ENCODE results near the gene PLTP.

DNA sequence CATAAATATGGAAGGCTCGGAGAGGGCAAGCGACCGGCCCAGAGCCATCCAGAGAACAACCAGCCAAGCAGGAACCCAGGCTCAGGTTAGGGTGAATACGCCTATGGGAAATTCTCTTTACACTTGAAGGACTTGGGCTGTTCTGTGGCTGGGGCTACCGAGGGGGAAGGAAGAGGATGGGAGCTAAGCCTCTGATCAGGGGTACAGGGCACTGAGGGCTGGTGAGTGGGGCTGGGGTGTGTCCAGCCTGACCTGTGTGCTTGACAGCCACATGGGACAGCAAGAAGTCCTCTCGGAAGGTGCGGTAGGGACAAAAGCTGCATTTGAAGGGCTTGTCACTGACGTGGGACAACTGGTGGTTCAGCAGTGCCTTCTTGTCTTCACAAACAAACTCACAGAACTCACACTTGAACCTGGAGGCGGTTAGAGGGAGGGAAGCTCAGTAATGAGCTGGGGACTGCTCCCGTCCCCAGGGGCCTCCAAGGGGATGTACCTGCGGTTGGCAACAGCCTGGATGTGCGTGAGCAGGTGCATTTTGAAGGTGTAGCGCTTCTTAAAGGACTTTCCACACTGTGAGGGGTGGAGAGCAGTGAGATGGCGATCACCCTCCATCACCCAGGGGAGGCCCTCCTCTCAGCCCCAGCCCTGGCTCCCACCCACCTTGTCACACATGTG lies 48.1 kb upstream of the PLTP start:
- TF ChIP-seq, protein P1, sequence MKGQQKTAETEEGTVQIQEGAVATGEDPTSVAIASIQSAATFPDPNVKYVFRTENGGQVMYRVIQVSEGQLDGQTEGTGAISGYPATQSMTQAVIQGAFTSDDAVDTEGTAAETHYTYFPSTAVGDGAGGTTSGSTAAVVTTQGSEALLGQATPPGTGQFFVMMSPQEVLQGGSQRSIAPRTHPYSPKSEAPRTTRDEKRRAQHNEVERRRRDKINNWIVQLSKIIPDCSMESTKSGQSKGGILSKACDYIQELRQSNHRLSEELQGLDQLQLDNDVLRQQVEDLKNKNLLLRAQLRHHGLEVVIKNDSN (IDR thresholded peaks at IDR 0.05), result no peak
- TF ChIP-seq NFIC (IDR thresholded peaks at IDR 0.05) (no peak), FOXM1 (IDR thresholded peaks at IDR 0.05; ENCODE audit: borderline replicate concordance, low read depth) (no peak), YY1 (IDR thresholded peaks at IDR 0.05; ENCODE audit: low read depth) (no peak), REST (IDR thresholded peaks at IDR 0.05; ENCODE audit: low read depth) (no peak), CREB1 (IDR thresholded peaks at IDR 0.05; ENCODE audit: low read depth) (no peak), RAD21 (IDR thresholded peaks at IDR 0.05; ENCODE audit: low read depth) (no peak), TEAD4 (IDR thresholded peaks at IDR 0.05) (no peak), TCF12 (IDR thresholded peaks at IDR 0.05; ENCODE audit: low read depth) (no peak), EP300 (IDR thresholded peaks at IDR 0.05; ENCODE audit: borderline replicate concordance) (no peak), TAF1 (IDR thresholded peaks at IDR 0.05; ENCODE audit: low read depth) (no peak), CEBPB (IDR thresholded peaks at IDR 0.05) (no peak), EGR1 (IDR thresholded peaks at IDR 0.05) (no peak)
- TF ChIP-seq, protein P2, sequence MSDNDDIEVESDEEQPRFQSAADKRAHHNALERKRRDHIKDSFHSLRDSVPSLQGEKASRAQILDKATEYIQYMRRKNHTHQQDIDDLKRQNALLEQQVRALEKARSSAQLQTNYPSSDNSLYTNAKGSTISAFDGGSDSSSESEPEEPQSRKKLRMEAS (IDR thresholded peaks at IDR 0.05), result no peak
